A673 (cell line): Measurements from ENCODE around the gene ADAMTSL3. TPM values are rescaled to one million over a fixed set of nuclear protein-coding genes. Genes with fewer than 3 reads are reported as not detected.
"Not testable (repeated sequence)": the region's sequence is repeated elsewhere in the genome, so short reads cannot be mapped to it uniquely, and the experiment has no call there.

Experiments
- BruUV-seq: library from RNA; stranded (reverse); fragments of 400-500 nt; replicated peaks from 2 replicates; lab custom pipeline; 2021; lab: Mats Ljungman, UMichigan
- CTCF ChIA-PET: fragments of 300-600 bp; sonication (Branson Sonifier 250); formaldehyde crosslinking; loops from one replicate; lab custom pipeline; 2022; ENCODE audit warnings: antibody characterized with exemption; lab: Charles Lee
- POLR2A ChIA-PET: fragments of 300-600 bp; sonication (Branson Sonifier 250); formaldehyde crosslinking; loops from one replicate; lab custom pipeline; 2022; ENCODE audit warnings: antibody characterized with exemption; ENCODE audit not compliant: low non-redundant PET; lab: Charles Lee
- DNase-seq: peaks from one replicate; pipeline ENCODE4 v3.0.0-alpha.2; 2015; ENCODE audit warnings: low spot score
- H3K27ac ChIP-seq: fragments of 200-600 bp; sonication (generic); 2 replicates; pipeline ENCODE4 v1.5.1; 2016; ENCODE audit warnings: mixed run types, low read depth, mild to moderate bottlenecking, mixed read lengths, antibody characterized with exemption, low read length; ENCODE audit not compliant: poor library complexity, severe bottlenecking
- H3K27me3 ChIP-seq: fragments of 200-600 bp; sonication (generic); replicated peaks from 2 replicates; pipeline ENCODE4 v1.6.1; 2017; ENCODE audit warnings: mixed run types, low read depth, mild to moderate bottlenecking, mixed read lengths, antibody characterized with exemption, low read length; ENCODE audit not compliant: insufficient read depth, poor library complexity
- H3K36me3 ChIP-seq: fragments of 200-600 bp; sonication (generic); 2 replicates; pipeline ENCODE4 v1.6.1; 2016; ENCODE audit warnings: mixed run types, mild to moderate bottlenecking, mixed read lengths, antibody characterized with exemption, low read length; ENCODE audit not compliant: insufficient read depth, poor library complexity, severe bottlenecking
- H3K4me1 ChIP-seq: fragments of 200-600 bp; sonication (generic); 2 replicates; pipeline ENCODE4 v1.6.1; 2017; ENCODE audit warnings: mixed run types, mild to moderate bottlenecking, mixed read lengths, antibody characterized with exemption, low read length; ENCODE audit not compliant: insufficient read depth, poor library complexity, severe bottlenecking
- H3K4me3 ChIP-seq: fragments of 200-600 bp; sonication (generic); 2 replicates; pipeline ENCODE4 v1.5.1; 2016; ENCODE audit warnings: low read depth, mixed run types, mild to moderate bottlenecking, mixed read lengths, low read length; ENCODE audit not compliant: poor library complexity, severe bottlenecking
- H3K9me3 ChIP-seq: fragments of 200-600 bp; sonication (generic); 2 replicates; pipeline ENCODE4 v1.6.1; 2016; ENCODE audit warnings: mixed run types, low read depth, mild to moderate bottlenecking, mixed read lengths, antibody characterized with exemption, low read length; ENCODE audit not compliant: poor library complexity, severe bottlenecking
- CTCF ChIP-seq: fragments of 300-800, 200-600 bp; sonication (generic); conservative IDR thresholded peaks from 2 replicates; pipeline ENCODE4 v1.5.1; 2017; ENCODE audit warnings: low read depth, mild to moderate bottlenecking, antibody characterized with exemption, low read length, moderate library complexity, mixed read lengths
- EZH2 ChIP-seq: fragments of 200-600 bp; sonication (generic); IDR thresholded peaks from 2 replicates; pipeline ENCODE4 v1.6.1; 2017; ENCODE audit warnings: borderline replicate concordance, low read depth, mild to moderate bottlenecking, mixed read lengths, antibody characterized with exemption, low read length; ENCODE audit not compliant: poor library complexity, severe bottlenecking
- intact Hi-C: fragments of 100-400 bp; cut with micrococcal nuclease; formaldehyde crosslinking; loops from one replicate; pipeline ENCODE4 v1.10.0; 2022; ENCODE audit not compliant: unreplicated experiment
- total RNA-seq: library from RNA; stranded (reverse); gene quantifications from 2 replicates; pipeline ENCODE4 v1.2.3, GENCODE V29; 2021

The ADAMTSL3 gene
- total RNA-seq, 1 experiment from 2014 or later: 0.95 TPM

- H3K36me3 ChIP-seq: no peaks in the 10 kb centered on the region
- intact Hi-C loops: loop anchor here (5.0 kb wide), 1 partner anchor 50 kb away; no protein-coding TSS in a partner anchor
- no TSS peak for BruUV-seq
- no peak for TF ChIP-seq CTCF
- TF ChIP-seq EZH2: no peak
- ChIA-PET POLR2A (no interaction called here), CTCF (no interaction called here)
- no peaks in the 10 kb centered on the region for H3K9me3 ChIP-seq
- H3K4me1 ChIP-seq: peaks cover 10% of the 10 kb centered on the region
- no peak overlapping the region for H3K27ac ChIP-seq
- H3K27me3 ChIP-seq: peaks cover 36% of the 10 kb centered on the region
- peak; percentile 71 for DNase-seq
- no peak overlapping the region for H3K4me3 ChIP-seq
These were observed 428.8 kb downstream of the ADAMTSL3 start for GRCh38 chr15:84082739-84083138.

- DNase-seq, POLR2A ChIA-PET, H3K4me3 ChIP-seq, H3K36me3 ChIP-seq, CTCF ChIA-PET, intact Hi-C loops, BruUV-seq, H3K27ac ChIP-seq, H3K9me3 ChIP-seq: not testable (repeated sequence)
- Histone ChIP-seq H3K27me3 (peaks cover 17% of the 10 kb centered on the region), H3K4me1 (peaks cover 10% of the 10 kb centered on the region)
These were observed 432.1 kb downstream of the ADAMTSL3 start for GRCh38 chr15:84086071-84086470.

Other genes with a start within 250 kb of the ADAMTSL3 start
- gene SH3GL3, start 206.8 kb upstream of the ADAMTSL3 start, total RNA-seq: 25.6 and 32.1 TPM in 2 replicates